ENCODE results near the gene SEMA4C. TPM values are rescaled to one million over a fixed set of nuclear protein-coding genes. Genes with fewer than 3 reads are reported as not detected.

SEMA4C gene
- total RNA-seq, 1 donor from 2014 or later, result 24.3 TPM

GRCh38 chr2:96909611-96910021 is 39.7 kb upstream of the SEMA4C start:
- no peaks in the 10 kb centered on the region for H3K36me3 ChIP-seq
- ATAC-seq (no peak), DNase-seq (no peak)
- peaks cover 36% of the 10 kb centered on the region for H3K4me1 ChIP-seq
- no peak overlapping the region for H3K4me3 ChIP-seq
- H3K27me3 ChIP-seq (ENCODE audit: low read depth), result no peaks in the 10 kb centered on the region
- intact Hi-C loops (cut with DNase I), result no loop called here
- H3K9me3 ChIP-seq, result no peaks in the 10 kb centered on the region
- H3K27ac ChIP-seq, result no peak overlapping the region
- TF ChIP-seq CTCF (IDR thresholded peaks at IDR 0.05), result no peak

- DNase-seq (peak; percentile 65), ATAC-seq (peak; percentile 90)
- Histone ChIP-seq H3K4me3 (peak overlapping the region; percentile 31), H3K4me1 (peaks cover 19% of the 10 kb centered on the region), H3K9me3 (no peaks in the 10 kb centered on the region), H3K27me3 (ENCODE audit: low read depth) (no peaks in the 10 kb centered on the region), H3K36me3 (no peaks in the 10 kb centered on the region), H3K27ac (peak overlapping the region; percentile 59)
- TF ChIP-seq CTCF (IDR thresholded peaks at IDR 0.05), result no peak
- intact Hi-C loops (cut with DNase I), result no loop called here
Measured at GRCh38 chr2:96907115-96908041, 37.5 kb upstream of the SEMA4C start.

GRCh38 chr2:96906729-96907114 is 36.8 kb upstream of the SEMA4C start:
- intact Hi-C loops (cut with DNase I), result no loop called here
- Histone ChIP-seq H3K36me3 (no peaks in the 10 kb centered on the region), H3K4me1 (peaks cover 19% of the 10 kb centered on the region), H3K27ac (peak overlapping the region; percentile 59), H3K27me3 (ENCODE audit: low read depth) (no peaks in the 10 kb centered on the region), H3K9me3 (no peaks in the 10 kb centered on the region), H3K4me3 (peak overlapping the region; percentile 31)
- ATAC-seq, result peak; percentile 20 to 52
- DNase-seq, result no peak
- no peak for TF ChIP-seq CTCF (IDR thresholded peaks at IDR 0.05)

- no peak overlapping the region for H3K4me3 ChIP-seq
- H3K27me3 ChIP-seq (ENCODE audit: low read depth), result no peaks in the 10 kb centered on the region
- intact Hi-C loops (cut with DNase I), result no loop called here
- H3K9me3 ChIP-seq, result no peaks in the 10 kb centered on the region
- no peak overlapping the region for H3K27ac ChIP-seq
- no peak for TF ChIP-seq CTCF (IDR thresholded peaks at IDR 0.05)
- no peak for ATAC-seq
- peaks cover 23% of the 10 kb centered on the region for H3K4me1 ChIP-seq
- H3K36me3 ChIP-seq, result no peaks in the 10 kb centered on the region
- DNase-seq, result no peak
Measured at GRCh38 chr2:96903815-96904214, 33.9 kb upstream of the SEMA4C start.

- ATAC-seq, result no peak
- intact Hi-C loops (cut with DNase I), result no loop called here
- Histone ChIP-seq H3K27me3 (ENCODE audit: low read depth) (no peaks in the 10 kb centered on the region), H3K9me3 (no peaks in the 10 kb centered on the region), H3K27ac (no peak overlapping the region), H3K4me3 (no peak overlapping the region), H3K4me1 (peaks cover 28% of the 10 kb centered on the region), H3K36me3 (no peaks in the 10 kb centered on the region)
- TF ChIP-seq CTCF (IDR thresholded peaks at IDR 0.05), result no peak
- no peak for DNase-seq
Measured at GRCh38 chr2:96903318-96903717, 33.4 kb upstream of the SEMA4C start.
